Hepatic stellate cell (primary cell): ENCODE results near the gene ITGB3BP.
A peak's percentile ranks its signal among the peaks of the same experiment; 100 is the strongest.
"Not testable (repeated sequence)": the region's sequence is repeated elsewhere in the genome, so short reads cannot be mapped to it uniquely, and the experiment has no call there.

Source experiments
- DNase-seq: peaks from one replicate; pipeline ENCODE4 v3.0.0; 2011; ENCODE audit warnings: low spot score

Gene ITGB3BP, protein sequence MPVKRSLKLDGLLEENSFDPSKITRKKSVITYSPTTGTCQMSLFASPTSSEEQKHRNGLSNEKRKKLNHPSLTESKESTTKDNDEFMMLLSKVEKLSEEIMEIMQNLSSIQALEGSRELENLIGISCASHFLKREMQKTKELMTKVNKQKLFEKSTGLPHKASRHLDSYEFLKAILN

DNA sequence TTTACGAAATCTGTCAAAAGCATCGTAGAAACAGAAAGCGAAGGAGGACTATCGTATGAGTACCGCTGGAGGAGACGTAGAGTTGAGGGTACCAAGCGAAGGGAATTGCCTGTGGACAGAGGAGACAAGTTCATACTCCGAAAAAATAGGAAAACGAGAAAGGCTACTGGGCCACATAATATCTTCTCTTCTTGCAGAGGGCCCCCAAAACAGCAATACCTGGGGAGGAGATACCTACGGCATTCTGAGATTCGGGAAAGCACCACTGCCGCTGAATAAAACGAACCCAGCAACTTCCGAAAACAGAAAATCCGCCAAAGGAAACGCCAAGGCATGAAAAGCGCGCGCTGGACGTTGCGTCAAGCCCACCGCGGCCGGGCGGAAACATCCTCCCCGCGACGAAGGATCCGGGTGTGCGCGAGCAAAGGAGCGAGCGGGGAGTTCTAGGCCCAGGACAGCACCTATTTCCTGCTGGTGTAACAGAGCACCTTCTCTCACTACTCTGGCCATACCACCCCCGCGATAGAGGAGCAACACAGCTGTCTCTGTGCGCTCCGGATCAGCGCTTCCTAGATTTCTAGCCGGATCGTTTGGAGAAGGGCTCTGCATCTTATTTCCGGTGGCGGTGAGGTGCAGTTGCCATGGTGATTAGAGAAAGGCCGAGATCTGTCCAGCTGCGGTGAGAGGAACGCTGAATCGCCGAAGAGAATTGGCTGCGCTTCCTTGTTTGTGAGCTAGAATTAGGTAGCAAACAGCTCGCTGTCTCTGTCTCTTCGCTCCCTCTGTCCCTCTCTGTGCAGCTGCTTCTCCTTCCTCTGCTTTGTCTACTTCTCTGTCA is at the start of gene ITGB3BP, which contains the start of gene EFCAB7:
Gene ITGB3BP, minus strand, starts transcription at position 335 of the 838 bp plus-strand sequence. Its CDS starts 92 bp downstream, at position 243.
Gene EFCAB7, plus strand, starts transcription at position 635 of the 838 bp plus-strand sequence. CDS start 2,048 bp downstream, outside the sequence.
- DNase-seq = peak; percentile 67

DNA sequence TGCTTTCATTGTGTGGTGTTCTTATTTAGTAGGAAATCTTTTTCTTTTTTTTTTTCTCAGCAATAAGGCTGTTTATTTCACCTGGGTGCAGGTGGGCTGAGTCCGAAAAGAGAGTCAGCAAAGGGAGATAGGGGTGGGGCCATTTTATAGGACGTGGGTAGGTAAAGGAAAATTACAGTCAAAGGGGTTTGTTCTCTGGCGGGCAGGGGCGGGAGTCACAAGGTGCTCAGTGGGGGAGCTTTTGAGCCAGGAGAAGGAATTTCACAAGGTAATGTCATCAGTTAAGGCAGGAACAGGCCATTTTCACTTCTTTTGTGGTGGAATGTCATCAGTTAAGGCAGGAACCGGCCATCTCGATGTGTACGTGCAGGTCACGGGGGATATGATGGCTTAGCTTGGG is 49.7 kb upstream of the ITGB3BP start:
- not testable (repeated sequence) for DNase-seq

DNA sequence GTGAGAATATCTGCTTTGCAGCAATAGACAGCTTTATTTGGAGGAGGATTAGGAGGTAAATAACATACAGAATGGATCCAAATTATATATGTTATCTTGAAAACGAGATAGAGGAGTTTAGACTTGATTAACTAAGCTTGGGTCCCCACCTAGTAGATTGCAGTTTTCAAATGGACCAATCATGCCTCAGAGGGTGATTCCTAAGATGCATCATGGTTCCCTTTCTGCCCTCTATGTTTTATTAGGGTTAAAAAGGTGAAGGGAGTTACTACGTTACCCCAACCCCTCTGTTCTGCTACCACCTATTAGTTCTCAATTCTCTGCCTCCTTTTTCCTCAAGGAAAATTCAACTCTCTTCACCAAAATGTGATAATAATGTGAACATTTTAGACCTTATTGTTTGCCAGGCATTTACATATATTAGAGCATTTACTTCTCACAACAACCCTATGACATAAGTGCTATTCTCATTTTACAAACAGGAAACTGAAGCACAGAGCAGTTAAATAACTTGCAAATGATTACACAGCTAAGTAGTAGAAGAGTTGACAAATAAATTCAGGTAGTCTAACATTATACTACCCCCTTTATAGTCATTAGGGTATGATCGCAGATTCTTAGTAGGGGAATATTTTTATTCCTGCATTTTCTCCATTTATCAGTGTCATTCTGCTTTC is 46.8 kb upstream of the ITGB3BP start:
- DNase-seq = no peak

GRCh38 chr1:63569068-63569467 is 46.0 kb upstream of the ITGB3BP start:
- DNase-seq = no peak

DNA sequence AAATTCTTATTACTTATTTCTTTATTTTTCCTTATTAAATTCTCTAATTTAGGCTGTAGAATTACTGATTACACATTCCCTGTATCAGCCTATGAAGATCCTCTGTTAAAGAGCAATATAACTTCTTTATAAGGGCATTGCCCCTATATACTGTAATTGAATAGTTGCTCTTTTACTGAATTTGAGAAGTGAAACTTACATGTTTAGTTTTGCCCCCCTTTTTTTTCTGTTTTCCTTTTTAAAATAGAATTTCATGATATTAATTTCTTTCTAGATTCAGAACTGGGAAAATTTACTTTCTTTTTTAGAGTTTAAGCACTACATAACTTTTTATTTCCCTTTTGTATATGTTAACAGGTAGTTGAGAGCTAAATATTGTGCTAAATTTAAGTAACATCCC is 40.7 kb upstream of the ITGB3BP start:
- no peak for DNase-seq

- DNase-seq = no peak
Observed at GRCh38 chr1:63559357-63559756, 36.3 kb upstream of the ITGB3BP start.

DNA sequence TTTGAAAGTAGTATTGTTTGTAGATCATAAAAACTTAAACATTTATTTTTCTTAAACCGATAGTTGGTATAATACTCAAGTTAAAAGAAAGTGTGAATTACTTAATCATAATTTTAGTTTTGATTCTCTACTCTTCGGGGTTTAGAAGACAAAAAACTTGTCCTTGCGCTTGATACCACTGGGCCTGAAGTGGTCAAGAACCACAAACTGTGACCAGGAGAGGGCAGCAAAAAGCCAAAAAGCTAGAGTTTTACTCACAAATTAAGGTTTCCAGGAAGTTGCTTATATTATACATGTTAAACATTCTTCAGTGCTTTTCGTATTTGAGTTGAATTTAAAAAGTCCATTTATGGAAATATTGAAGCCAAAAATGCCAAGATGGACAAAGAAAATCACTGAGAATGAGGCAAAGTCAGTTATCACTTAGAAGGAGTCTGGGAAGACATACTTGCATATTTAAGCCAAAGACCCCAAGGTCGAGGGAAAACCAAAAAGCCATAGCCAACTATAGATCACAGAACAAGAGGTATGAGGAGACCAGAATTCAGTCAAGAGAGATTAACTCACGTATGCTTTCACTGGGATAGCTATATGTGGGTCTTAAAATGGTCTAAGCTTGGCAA is 34.5 kb upstream of the ITGB3BP start:
- peak; percentile 11 for DNase-seq

DNA sequence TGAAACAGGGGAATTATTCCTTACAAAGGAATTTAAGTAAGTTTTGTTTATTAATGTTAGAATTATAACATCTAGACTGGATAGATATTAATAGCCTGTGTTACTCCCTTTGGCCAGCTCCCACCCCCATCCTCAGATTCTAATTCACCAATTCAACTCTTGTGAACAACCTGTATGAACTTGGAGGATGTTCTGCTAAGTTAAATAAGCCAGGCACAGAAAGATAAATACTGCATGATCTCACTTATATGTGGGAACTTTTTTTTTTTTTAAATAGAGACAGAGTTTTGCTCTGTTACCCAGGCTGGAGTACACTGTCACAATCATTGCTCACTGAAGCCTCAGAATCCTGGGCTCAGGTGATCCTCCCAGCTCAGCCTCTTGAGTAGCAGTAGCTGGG is 32.5 kb upstream of the ITGB3BP start:
- peak; percentile 2 for DNase-seq

- DNase-seq = no peak
Observed at GRCh38 chr1:63548877-63549276, 25.9 kb upstream of the ITGB3BP start.

DNA sequence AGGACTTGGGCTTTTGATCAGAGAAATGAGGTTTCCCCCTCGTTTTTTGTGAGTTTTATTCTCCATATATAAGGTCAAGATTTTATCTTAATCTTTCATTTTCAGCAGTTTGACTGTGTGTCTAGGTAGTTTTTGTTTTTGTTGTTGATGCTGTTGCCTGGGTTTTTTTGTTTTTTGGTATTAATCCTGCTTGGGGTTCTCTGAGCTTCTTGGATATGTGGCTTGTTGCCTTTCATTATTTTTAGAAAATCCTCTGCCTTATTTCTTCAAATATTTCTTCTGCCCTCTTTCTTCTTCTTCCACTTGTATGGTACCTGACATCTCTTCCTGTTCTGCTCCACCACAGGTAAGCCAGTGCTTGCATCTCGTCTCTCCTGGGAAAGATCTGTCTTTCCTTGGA is 25.3 kb upstream of the ITGB3BP start:
- no peak for DNase-seq

DNA sequence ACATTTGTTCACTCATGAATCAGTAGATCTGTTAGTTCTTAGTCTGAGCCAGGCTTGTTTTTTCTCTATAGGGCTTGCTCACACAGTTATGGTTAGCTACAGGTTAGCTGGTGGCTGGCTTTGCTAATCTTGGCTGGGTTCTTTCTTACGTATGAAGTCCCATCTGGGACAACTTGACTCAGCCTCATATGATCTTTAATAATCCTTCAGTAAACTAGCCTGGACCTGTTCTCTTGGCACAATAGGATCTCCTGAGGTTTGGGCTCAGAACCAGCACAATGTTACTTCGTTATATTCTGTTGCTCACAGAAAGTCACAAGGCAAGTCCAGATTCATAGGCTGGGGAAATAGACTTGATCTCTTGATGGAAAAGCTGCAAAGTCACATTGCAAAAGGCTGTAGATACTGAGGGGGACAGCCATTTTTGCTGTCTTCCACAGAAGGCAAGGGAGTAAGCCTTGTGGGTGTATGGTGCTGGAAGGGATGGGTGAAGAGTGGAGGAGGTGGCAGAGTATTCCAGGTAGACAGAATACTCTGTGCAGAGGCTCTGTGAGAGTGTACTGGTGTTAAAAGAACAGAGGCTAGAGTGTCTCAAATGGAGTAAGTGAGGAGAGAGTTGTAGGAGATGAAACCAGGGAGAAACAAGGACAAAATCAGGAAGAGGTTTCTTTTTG is 24.7 kb upstream of the ITGB3BP start:
- no peak for DNase-seq

- DNase-seq = no peak
Observed at GRCh38 chr1:63545780-63546179, 22.8 kb upstream of the ITGB3BP start.

DNA sequence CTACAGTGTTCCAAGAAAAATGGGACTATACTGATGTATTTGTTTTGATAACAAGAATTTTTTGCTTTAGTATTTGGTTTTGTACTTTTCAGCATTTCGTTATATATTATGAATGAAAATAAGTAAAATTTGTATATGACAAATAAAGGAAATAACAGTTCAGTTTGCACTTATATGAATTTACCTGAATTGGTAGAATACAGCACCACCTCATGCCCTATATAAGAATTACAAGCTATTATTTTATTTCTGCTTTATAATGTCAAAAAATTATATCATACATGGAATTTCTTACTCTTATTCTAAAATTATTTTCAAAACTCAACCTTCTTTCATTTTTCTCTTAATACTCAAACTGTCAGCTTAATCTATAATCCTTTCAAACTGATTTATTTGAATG is 14.9 kb upstream of the ITGB3BP start:
- no peak for DNase-seq

DNA sequence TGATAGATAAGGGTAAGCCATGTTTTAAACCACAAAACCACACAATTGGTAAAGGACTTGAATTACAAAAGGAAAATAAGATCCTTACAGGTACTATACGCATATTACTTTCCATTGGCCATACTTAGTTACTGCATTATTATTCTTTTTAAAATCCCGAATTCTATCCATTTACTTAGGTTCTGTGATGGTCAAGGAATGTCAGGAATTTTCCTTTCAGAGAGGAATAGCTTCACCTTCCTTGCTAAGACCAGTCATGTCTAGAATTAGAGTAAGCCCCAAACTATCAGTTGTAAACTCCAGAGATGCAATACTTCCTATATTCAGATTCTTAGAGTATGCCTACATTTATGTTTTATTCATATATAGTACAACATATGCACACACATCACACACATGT is 14.0 kb upstream of the ITGB3BP start:
- no peak for DNase-seq

GRCh38 chr1:63534406-63534805 is 11.4 kb upstream of the ITGB3BP start:
- DNase-seq = no peak

DNA sequence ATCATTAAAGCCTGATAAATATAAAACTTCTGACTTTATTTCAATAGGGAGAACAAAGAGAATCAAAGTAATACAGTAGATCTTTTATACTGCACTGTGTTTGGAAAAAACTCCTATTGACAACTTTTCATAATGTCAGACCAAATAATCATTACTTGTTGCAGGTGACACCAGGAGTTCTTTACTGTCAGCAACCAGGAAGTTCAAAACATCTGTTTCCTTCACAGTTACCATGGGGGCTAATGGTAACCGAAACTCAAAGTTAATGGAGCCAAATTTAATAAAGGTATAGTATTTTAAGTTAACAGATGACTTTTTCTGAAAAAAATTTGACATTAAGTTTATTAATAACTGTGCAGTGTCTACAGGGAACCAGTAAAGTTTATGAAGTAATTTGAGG is 10.9 kb upstream of the ITGB3BP start:
- no peak for DNase-seq

DNA sequence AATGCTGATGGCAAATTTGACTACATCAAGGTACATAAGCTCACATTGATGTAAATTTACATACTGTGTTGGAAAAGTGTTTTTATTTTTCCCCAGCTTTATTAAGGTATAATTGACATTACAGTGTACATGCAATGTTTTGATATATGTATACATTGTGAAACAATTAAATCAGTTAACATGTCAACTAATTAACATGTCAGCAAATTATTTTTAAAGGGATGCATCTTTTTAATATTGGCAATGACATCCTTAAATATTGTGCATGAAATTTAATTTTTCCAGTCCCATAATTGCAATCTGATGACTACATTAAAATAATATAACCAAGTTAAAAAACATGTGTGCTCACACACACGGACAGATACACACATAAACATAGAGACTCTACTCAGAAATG is 9.7 kb upstream of the ITGB3BP start:
- no peak for DNase-seq

DNA sequence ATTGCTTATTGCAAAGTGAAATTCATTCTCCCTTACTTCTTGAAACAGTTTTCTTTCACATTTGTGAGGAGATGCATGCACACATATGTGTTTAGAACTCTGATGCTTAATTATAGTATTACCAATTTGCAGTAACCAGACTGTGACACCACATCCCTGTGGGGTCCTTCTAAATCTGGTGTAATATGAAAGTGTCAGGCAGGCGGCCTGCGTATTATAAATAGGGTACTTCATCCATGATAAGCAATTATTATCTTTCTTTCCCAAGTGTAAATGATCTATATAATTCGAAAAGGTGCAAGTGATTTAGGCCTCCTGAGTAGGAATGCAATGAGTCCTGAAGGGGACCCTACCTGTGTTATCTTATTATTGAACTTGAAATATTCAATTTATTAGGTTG is 1.2 kb upstream of the ITGB3BP start:
- no peak for DNase-seq

GRCh38 chr1:63523738-63524137 is 713 bp upstream of the ITGB3BP start:
- DNase-seq = no peak

DNA sequence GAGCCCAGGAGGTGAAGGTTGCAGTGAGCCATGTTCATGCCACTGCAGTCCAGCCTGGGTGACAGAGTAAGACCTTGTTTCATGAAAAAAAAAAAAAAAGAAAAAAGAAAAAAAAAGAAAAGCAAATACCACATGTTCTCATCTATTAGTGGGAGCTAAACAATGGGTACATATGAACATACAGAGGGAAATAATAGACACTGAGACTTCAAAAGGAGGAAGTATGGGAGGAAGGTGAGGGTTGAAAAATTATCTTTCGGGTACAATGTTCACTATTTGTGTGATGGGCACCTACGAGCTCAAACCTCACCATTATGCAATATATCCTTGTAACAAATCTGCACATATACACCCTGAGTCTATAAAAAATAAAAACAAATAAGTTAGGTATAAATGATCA is 6.4 kb downstream of the ITGB3BP start:
- DNase-seq = no peak

DNA sequence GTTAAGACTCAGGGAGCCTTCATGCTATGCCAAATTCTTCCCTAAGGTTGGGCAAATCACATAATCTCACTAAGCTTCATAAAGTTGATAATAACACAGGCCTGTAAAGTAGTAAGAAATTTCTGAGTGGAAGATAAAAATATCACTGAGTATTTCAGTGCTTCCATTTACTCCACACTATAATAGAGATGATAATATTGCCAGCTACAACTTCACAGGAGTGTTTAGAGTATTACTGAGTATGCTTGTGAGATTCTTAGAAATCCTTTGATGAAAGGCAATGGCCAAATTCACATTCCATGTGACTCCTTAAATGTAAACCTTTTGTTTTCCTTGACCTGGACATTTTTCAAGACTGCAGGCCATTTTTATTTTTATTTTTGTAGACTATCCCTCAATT is 10.4 kb downstream of the ITGB3BP start:
- DNase-seq = no peak

GRCh38 chr1:63509718-63510117 is 13.3 kb downstream of the ITGB3BP start:
- no peak for DNase-seq
